AG04450 (cell line): ENCODE results near the gene NEUROG3. TPM values are rescaled to one million over a fixed set of nuclear protein-coding genes. Genes with fewer than 3 reads are reported as not detected.

ENCODE experiments used
- CTCF ChIA-PET: fragments of 300-600, 350-600 bp; formaldehyde crosslinking; extraction: SDS; loops from one replicate; lab custom pipeline; 2022; ENCODE audit warnings: antibody characterized with exemption, inconsistent platforms; lab: Charles Lee
- POLR2A ChIA-PET: fragments of 350-600 bp; formaldehyde crosslinking; extraction: SDS; loops from one replicate; lab custom pipeline; 2021; ENCODE audit warnings: antibody characterized with exemption, inconsistent platforms; lab: Yijun Ruan, JAX
- DNase-seq: peaks from one replicate; pipeline ENCODE4 v3.0.0-alpha.2; 2011; ENCODE audit warnings: low read depth, low spot score
- H3K27ac ChIP-seq: one replicate; pipeline ENCODE4 v1.5.1; 2012; ENCODE audit warnings: low read depth, low read length, control low read depth
- H3K27me3 ChIP-seq: one replicate; pipeline ENCODE4 v1.6.0; 2012; ENCODE audit warnings: low read length; ENCODE audit not compliant: control insufficient read depth, insufficient read depth
- H3K4me3 ChIP-seq: 2 replicates; pipeline ENCODE4 v1.5.1; 2011; ENCODE audit warnings: mild to moderate bottlenecking, low read depth, low read length, control low read depth
- H3K9me3 ChIP-seq: 2 replicates; pipeline ENCODE4 v1.5.1; 2012; ENCODE audit warnings: low read length; ENCODE audit not compliant: control insufficient read depth, insufficient read depth
- CTCF ChIP-seq: IDR thresholded peaks from 2 replicates; pipeline ENCODE4 v1.5.1; 2011; ENCODE audit warnings: low read depth, low read length, control low read depth, inconsistent platforms
- polyA plus RNA-seq: library from polyadenylated mRNA; depleted of rRNA; stranded (reverse); fragments of >200 nt; gene quantifications from 2 replicates; pipeline ENCODE4 v1.2.3, GENCODE V29; 2011

NEUROG3 gene
- polyA plus RNA-seq, 1 experiment, result not detected

DNA sequence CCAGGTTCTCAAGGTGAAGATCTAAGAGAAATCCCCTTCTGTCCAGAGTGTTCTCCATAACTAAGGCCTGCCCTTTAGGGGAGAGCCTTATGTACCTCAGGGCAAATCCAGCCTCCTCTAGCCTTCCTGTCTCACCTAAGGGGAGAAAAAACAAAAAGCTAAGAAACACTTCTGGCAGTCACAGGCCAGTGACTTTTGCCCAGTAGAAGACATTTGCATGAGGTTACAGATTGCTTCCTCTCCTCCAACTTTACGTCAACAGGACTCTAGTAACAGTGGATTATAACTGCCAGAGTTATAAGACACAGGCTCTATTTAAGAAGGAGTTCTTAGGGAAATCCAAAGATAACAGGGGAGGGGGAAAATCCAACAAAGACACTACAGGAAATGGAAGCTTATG, 40.9 kb upstream of the NEUROG3 start:
- CTCF ChIA-PET, result interaction anchor here (0.8 to 0.9 kb wide), 3 partner anchors 15 to 99 kb away, joined by 3 to 4 read pairs (median 4); no protein-coding TSS in a partner anchor
- POLR2A ChIA-PET, result no interaction called here
- no peak for TF ChIP-seq CTCF
- DNase-seq, result no peak
- Histone ChIP-seq H3K9me3 (no peaks in the 10 kb centered on the region), H3K27ac (no peak overlapping the region), H3K27me3 (peaks cover 17% of the 10 kb centered on the region), H3K4me3 (no peak overlapping the region)

- no peak overlapping the region for H3K4me3 ChIP-seq
- ChIA-PET POLR2A (no interaction called here), CTCF (interaction anchor here (1.4 kb wide), 1 partner anchor 26 kb away, joined by 3 read pairs; no protein-coding TSS in a partner anchor)
- H3K9me3 ChIP-seq, result no peaks in the 10 kb centered on the region
- peaks cover 17% of the 10 kb centered on the region for H3K27me3 ChIP-seq
- no peak overlapping the region for H3K27ac ChIP-seq
- DNase-seq, result no peak
- no peak for TF ChIP-seq CTCF
Measured at GRCh38 chr10:69612760-69613159, 39.5 kb upstream of the NEUROG3 start.

DNA sequence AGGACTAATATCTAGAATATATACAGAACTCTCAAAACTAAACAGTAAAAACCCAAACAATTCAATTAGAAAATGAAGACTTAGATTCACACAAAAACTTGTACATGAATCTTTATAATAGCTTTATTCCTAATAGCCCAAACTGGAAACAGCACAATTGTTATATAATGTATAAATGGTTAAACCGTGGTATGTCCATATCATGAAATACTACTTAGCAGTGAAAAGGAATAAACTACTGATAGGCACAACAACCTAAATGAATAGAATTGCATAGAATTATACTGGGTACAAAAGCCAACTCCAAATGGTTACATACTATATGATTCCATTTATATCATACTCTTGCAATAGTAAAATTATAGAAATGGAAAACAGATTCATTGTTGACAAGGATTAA, 35.9 kb upstream of the NEUROG3 start:
- Histone ChIP-seq H3K27me3 (peaks cover 4% of the 10 kb centered on the region), H3K27ac (no peak overlapping the region), H3K9me3 (no peaks in the 10 kb centered on the region), H3K4me3 (no peak overlapping the region)
- TF ChIP-seq CTCF, result no peak
- CTCF ChIA-PET, result no interaction called here
- no peak for DNase-seq
- POLR2A ChIA-PET, result no interaction called here

DNA sequence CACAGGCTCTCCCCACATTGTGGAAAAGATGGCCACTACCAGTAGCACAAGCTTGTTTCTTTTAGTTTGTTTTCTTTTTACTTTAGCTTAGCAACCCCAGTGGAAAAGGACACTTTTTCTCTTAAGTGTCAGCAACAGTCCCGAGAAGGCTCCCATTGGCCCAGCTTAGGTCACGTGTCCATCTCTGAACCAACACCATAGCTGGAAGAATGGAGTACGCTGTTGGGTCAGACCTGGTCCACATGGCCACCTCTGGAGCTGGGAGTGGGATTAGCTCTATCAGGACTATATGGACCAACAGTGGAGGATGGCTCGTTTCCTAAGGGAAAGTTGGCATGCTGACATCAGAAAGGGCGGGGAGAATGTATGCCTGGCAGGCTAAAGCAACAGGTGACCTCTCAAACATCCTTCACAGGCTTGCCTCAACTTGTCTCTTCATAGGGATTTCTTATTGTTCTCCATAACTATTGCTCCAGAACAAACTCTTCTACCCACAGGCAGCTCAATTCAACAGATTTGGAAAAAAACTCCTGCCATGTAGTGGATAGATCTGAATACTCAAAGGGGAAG, 27.6 kb upstream of the NEUROG3 start:
- POLR2A ChIA-PET, result no interaction called here

DNA sequence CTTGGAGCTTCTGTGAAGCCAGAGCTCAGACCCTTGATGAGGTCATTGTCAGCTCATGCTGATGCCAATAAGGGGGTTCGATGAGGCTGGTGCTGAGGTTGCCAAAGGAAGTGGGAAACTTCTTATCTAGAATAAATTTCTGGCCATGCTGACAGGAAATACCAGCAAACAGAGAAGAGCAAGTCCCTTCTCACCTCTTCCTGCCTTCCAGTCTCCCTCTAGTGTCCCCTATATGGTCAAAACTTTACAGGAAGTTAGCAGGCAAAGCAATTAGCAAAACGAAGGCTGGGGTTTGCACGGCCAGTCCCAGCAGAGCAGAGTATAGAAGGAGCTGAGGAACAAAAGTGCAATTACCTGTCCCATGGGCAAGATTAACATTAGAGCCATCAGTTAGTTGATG, 15.1 kb upstream of the NEUROG3 start:
- DNase-seq, result no peak
- Histone ChIP-seq H3K4me3 (no peak overlapping the region), H3K9me3 (no peaks in the 10 kb centered on the region), H3K27ac (no peak overlapping the region), H3K27me3 (peaks cover 8% of the 10 kb centered on the region)
- ChIA-PET POLR2A (no interaction called here), CTCF (no interaction called here)
- TF ChIP-seq CTCF, result no peak

More for the DNA sequence above, 27.6 kb upstream of the NEUROG3 start:
- DNase-seq, result no peak
- no peak overlapping the region for H3K4me3 ChIP-seq
- CTCF ChIA-PET, result no interaction called here
- no peaks in the 10 kb centered on the region for H3K9me3 ChIP-seq
- peaks cover 17% of the 10 kb centered on the region for H3K27me3 ChIP-seq
- no peak overlapping the region for H3K27ac ChIP-seq
- no peak for TF ChIP-seq CTCF
